ENCODE measurements around the gene THSD4.

The THSD4 gene

DNA sequence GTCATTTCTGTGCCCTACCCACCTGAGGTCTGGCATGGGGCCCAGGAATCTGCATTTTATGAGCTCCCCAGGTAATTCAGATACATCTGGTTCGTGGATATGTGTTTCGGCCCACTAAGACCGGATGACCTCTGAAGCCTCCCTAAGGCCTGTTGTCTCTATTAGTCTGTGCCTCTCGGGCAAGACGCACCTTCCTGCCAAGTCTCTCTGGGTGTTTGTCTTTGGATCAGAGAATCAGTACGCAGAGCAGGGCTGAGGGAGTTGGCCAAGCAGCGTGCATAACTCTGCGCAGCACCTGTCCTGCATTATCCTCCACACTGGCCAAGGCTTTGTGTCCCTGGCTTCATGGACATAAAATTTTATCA is 181.0 kb downstream of the THSD4 start:
- Histone ChIP-seq H3K4me3 (ENCODE audit: low read depth, low read length, poor library complexity, severe bottlenecking) (no peak overlapping the region), H3K36me3 (ENCODE audit: insufficient read depth, low read length) (no peaks in the 10 kb centered on the region), H3K4me2 (ENCODE audit: low read length) (no peak overlapping the region), H3F3A (ENCODE audit: insufficient read depth, low read length) (no peaks in the 10 kb centered on the region), H4K20me1 (ENCODE audit: insufficient read depth, low read length) (no peaks in the 10 kb centered on the region), H3K9ac (ENCODE audit: low read length) (no peak overlapping the region), H3K9me2 (ENCODE audit: low read depth, low read length) (no peaks in the 10 kb centered on the region), H3K27ac (ENCODE audit: low read depth, low read length, poor library complexity, severe bottlenecking) (no peak overlapping the region), H3K4me1 (ENCODE audit: insufficient read depth, low read length, severe bottlenecking) (no peaks in the 10 kb centered on the region), H3K9me3 (ENCODE audit: low read length) (no peaks in the 10 kb centered on the region), H3K27me3 (ENCODE audit: insufficient read depth, low read length) (no peaks in the 10 kb centered on the region), H2AFZ (ENCODE audit: low read length) (no peak overlapping the region), H3K79me2 (ENCODE audit: insufficient read depth, low read length) (no peaks in the 10 kb centered on the region)
- TF ChIP-seq, protein P1, sequence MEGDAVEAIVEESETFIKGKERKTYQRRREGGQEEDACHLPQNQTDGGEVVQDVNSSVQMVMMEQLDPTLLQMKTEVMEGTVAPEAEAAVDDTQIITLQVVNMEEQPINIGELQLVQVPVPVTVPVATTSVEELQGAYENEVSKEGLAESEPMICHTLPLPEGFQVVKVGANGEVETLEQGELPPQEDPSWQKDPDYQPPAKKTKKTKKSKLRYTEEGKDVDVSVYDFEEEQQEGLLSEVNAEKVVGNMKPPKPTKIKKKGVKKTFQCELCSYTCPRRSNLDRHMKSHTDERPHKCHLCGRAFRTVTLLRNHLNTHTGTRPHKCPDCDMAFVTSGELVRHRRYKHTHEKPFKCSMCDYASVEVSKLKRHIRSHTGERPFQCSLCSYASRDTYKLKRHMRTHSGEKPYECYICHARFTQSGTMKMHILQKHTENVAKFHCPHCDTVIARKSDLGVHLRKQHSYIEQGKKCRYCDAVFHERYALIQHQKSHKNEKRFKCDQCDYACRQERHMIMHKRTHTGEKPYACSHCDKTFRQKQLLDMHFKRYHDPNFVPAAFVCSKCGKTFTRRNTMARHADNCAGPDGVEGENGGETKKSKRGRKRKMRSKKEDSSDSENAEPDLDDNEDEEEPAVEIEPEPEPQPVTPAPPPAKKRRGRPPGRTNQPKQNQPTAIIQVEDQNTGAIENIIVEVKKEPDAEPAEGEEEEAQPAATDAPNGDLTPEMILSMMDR (IDR thresholded peaks at IDR 0.05; ENCODE audit: low read length): no peak
- TF ChIP-seq EZH2 (IDR thresholded peaks at IDR 0.05; ENCODE audit: borderline replicate concordance, low read length): no peak

DNA sequence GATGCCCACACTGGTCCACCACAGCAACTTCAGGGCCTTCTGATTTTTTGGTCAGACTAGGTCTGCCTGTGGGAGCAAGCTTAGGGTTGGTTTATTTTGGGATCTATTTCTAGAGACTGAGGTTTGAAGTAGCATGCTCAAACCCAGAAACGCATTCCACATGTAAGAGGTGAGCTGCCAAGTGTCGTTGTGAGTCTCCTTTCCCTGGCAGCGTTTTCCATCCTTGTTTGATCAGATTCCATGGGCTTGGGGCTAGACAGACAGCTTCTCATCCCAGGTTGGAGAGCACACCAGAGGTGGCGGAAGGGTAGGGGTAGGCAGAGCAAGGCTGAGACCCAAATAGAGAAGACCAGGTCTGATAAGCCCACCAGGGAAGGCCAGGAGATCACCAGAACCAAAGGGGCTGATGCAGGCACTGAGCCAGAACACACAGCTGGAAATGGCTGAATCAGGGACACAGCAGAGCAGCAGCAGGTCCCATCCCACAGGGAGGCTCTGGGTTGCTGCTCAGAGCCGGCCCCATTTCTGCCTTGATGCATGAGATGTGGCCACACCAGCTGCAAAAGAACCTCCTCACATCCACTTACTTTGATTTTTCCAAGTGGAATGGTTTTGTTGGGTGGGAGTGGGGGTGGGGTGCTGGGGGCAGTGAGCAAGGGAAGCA is 186.8 kb downstream of the THSD4 start:
- no peaks in the 10 kb centered on the region for H3K9me3 ChIP-seq (ENCODE audit: low read length)
- no peaks in the 10 kb centered on the region for H3K36me3 ChIP-seq (ENCODE audit: insufficient read depth, low read length)
- H3K27ac ChIP-seq (ENCODE audit: low read depth, low read length, poor library complexity, severe bottlenecking): no peak overlapping the region
- H3K9ac ChIP-seq (ENCODE audit: low read length): no peak overlapping the region
- H2AFZ ChIP-seq (ENCODE audit: low read length): no peak overlapping the region
- TF ChIP-seq EZH2 (IDR thresholded peaks at IDR 0.05; ENCODE audit: borderline replicate concordance, low read length): no peak
- TF ChIP-seq, protein P1 (IDR thresholded peaks at IDR 0.05; ENCODE audit: low read length): no peak
- H3K79me2 ChIP-seq (ENCODE audit: insufficient read depth, low read length): no peaks in the 10 kb centered on the region
- no peaks in the 10 kb centered on the region for H3K4me1 ChIP-seq (ENCODE audit: insufficient read depth, low read length, severe bottlenecking)
- no peaks in the 10 kb centered on the region for H3K27me3 ChIP-seq (ENCODE audit: insufficient read depth, low read length)
- no peak overlapping the region for H3K4me2 ChIP-seq (ENCODE audit: low read length)
- no peaks in the 10 kb centered on the region for H3F3A ChIP-seq (ENCODE audit: insufficient read depth, low read length)
- no peaks in the 10 kb centered on the region for H4K20me1 ChIP-seq (ENCODE audit: insufficient read depth, low read length)
- no peaks in the 10 kb centered on the region for H3K9me2 ChIP-seq (ENCODE audit: low read depth, low read length)
- no peak overlapping the region for H3K4me3 ChIP-seq (ENCODE audit: low read depth, low read length, poor library complexity, severe bottlenecking)

DNA sequence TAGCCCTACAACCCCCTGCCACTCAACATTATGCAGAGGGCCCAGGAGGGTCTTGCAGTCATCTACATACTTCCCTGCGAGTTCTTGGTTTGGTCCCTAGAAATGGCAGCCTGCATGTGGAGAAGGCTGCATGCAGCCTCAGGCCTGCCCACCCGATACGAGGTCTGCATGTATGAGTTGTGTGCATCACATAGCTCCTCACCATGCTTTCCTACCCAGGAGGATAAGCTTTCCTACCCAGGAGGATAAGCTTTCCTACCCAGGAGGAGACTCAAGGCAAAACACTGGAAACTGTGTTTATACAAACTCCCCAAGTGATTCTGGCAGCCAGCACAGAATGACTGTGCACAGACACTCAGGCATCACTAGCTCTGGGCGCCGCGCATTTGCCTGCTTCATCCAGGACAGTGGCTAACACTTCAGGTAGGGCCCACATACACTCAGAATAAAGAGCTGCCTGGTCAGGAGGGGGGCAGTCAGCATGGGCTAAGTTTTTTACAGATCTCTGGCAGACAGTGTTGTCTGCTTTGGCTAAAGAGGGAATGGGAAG is 187.7 kb downstream of the THSD4 start:
- Histone ChIP-seq H3K9me2 (ENCODE audit: low read depth, low read length) (no peaks in the 10 kb centered on the region), H4K20me1 (ENCODE audit: insufficient read depth, low read length) (no peaks in the 10 kb centered on the region), H3K9ac (ENCODE audit: low read length) (no peak overlapping the region), H3K27me3 (ENCODE audit: insufficient read depth, low read length) (no peaks in the 10 kb centered on the region), H3K4me3 (ENCODE audit: low read depth, low read length, poor library complexity, severe bottlenecking) (no peak overlapping the region), H3K36me3 (ENCODE audit: insufficient read depth, low read length) (no peaks in the 10 kb centered on the region), H2AFZ (ENCODE audit: low read length) (no peak overlapping the region), H3K27ac (ENCODE audit: low read depth, low read length, poor library complexity, severe bottlenecking) (no peak overlapping the region), H3K9me3 (ENCODE audit: low read length) (no peaks in the 10 kb centered on the region), H3K79me2 (ENCODE audit: insufficient read depth, low read length) (no peaks in the 10 kb centered on the region), H3F3A (ENCODE audit: insufficient read depth, low read length) (no peaks in the 10 kb centered on the region), H3K4me2 (ENCODE audit: low read length) (no peak overlapping the region), H3K4me1 (ENCODE audit: insufficient read depth, low read length, severe bottlenecking) (no peaks in the 10 kb centered on the region)
- TF ChIP-seq, protein P1 (IDR thresholded peaks at IDR 0.05; ENCODE audit: low read length): no peak
- TF ChIP-seq EZH2 (IDR thresholded peaks at IDR 0.05; ENCODE audit: borderline replicate concordance, low read length): no peak
